GM18858 (cell line): ENCODE results near the gene MEOX1.

Source experiments
- ATAC-seq: cut with Tn5 transposase; IDR thresholded peaks from one replicate; pipeline ENCODE4 v1.9.1; 2021; ENCODE audit not compliant: unreplicated experiment

MEOX1 gene

DNA sequence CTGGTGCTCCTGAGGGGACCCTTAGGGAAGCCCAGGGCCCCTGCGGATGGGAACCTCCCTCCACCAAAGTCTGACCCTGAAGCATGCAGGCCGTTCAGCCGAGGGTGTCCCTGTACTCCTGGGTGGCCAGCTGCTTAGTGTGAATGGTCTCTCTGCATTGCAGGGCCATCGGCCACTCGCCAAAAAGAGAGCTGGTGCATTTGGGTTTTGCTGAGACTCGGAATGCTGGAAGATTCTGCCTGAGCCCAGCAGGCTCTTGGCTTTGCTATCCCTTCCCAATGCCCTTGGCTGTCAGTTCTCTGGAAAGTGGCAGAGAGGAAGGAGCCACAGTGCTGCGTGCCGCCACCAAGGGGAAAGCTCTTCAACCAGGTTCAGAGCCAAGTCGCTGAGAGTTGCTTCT lies 2.8 kb downstream of the MEOX1 start:
- ATAC-seq = no peak

DNA sequence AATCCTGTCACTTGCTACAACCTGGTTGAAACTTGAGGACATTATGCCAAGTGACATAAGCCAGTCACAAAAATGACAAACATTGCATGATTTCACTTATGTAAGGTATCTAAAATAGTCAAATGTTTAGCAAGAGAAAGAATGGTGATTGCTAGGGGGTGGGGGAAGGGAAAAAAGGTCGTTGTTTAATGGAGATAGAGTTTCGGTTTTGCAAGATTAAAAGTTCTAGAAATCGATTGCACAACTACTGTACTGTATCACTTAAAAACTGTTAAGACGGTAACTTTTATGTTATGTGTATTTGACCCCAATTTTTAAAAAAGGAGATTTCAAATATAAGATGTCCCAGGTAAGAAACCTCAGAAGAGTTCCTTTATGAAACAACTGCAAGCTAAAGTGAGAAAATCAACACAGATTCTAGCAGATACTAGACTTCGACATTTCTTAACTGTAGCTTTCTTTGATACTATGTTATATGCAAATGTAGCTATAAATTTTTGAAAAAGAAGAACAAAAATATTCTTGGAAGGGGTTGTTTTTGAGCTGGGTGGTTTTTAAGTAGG lies 5.9 kb downstream of the MEOX1 start:
- no peak for ATAC-seq

DNA sequence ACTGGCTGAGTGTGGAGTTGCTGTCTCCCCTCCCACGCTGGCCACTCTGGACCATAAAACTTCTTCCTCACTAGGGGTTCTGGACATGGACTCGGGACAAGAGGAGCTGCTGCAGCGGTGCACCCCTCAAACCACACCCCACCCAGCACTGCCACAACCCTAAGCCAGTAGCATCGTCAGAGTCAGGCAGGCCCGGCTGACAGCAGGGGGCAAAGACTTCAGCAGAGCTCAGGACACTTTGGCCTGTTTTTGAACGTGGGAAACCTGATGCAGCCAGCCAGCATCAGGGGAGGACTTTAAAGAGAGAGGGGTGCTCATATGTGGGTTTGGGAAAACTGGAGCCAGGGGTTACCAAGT lies 9.6 kb downstream of the MEOX1 start:
- no peak for ATAC-seq

DNA sequence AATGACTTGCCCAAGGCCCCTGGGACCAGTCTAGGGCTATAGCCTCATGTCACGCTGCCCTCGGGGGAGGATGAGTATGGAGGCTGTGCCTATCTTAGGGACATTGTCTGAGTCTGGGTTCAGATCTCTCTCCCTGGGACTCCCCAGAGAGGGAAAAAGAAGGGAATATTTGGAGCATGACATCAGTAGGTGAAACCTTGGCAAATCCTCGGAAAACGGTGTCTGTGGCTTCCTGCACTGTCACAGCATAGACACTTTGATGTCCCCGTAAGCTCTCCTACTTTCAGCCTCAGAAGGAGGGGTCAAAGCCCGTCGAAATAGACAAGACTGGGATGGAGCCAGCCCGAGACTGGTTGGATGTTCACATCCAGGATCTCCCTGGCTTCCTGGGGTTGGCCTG lies 11.3 kb downstream of the MEOX1 start:
- no peak for ATAC-seq

DNA sequence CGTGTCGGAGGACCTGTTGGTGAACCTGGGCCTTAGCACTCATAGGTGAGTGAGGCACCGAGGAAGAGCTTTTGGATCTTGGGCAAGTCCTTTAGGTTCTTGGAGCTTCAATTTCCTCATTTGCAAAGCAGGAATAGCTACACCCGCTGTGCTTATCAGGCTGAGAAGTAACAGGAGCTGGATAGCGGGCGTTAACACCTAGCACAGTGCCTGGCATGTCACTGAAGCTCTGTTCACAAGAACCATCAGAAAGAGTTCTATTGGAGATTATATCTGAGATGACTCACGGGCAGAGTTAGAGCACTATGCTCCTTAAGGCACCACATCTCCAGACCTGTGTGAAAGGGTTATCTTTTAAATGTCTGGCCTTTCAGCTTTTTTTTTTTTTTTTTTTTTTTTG lies 12.8 kb downstream of the MEOX1 start:
- ATAC-seq = no peak

DNA sequence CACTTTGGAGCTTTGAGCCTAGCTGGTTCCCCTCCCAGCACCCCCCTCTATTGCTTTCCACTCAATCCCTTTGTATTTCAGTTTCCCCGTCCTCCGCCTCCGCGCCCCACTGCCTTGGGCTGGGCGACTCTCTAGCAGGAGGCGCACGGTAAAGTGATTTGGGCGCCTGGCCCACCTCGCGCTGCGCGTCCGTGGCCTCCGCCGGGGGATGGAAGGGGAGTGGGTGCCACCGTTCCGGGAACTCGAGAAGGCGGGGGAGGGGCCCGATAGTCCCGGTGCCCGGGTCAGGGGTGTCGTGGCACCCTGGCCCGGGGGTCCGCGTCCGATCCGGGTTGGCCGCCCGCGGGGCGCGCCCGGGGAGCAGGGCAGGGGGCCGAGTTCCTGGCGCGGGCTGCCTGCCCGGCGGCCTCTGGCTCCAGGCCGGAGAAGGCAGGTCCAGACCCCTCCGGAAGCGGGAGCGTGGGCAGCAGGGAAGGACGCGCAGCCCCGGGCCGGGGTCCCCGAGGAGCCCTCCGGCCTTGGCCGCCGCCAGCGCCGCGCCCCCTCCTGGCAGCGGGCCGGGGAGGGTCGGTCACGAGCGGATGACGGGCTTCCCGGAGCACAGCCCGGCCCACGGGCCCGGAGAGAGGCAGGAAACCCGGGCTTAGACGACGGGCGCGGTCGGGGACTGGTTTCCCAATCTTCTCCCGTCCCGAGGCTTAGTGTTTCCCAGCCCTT lies 15.8 kb downstream of the MEOX1 start:
- ATAC-seq = no peak

DNA sequence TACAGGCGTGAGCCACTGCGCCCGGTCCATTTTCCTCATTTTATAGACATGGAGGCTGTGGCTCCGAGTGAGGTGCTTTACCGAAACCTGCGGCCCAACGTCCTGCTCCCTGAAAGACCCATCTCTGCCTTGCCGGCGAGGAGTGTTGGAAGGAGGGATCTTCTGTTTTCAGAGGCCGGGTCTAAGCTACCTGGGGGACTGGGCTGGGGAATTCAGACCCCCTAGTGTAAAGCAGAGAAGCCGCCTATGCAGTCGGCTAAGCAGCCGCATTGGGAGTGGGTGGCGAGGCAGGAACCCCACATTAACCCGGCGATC lies 16.3 kb downstream of the MEOX1 start:
- ATAC-seq = no peak

DNA sequence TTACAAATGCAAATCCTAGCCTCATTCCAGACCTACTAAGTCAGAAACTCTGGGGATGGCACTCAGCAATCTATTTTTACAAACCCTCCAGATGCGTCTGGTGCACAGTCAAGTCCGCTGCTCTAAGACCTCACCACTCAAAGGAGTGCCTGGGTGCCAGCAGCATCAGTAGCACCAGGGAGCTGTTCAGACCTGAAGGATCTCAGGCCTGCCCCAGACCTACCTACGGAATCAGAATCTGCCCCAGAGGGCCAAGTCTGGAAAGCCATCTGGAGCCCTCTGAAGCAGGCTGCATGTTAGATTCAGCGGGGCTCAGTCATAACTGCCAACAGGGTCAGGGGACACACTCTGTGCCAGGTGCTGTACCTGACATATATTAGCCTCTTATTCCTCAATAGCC lies 17.6 kb downstream of the MEOX1 start:
- no peak for ATAC-seq

DNA sequence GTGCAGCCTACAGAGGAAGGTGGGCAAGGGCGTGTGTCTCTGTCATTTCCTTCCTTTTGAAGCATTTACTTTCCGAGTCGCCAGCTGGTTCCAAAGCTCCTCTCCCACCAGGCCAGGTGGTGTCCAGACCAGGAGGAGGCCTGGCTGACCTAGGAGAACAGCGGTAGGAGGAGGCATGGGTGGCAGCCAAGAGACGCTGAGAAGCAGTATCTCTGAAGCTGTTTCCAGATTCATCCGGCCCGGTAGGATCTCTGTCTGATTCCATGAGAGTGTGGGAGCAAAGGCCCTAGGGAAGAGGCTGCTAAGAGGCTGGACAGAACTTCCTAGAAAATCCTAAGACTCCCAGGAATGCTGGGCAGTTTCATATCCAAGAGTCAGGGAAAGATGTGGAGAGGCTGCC lies 20.3 kb downstream of the MEOX1 start:
- ATAC-seq = no peak

DNA sequence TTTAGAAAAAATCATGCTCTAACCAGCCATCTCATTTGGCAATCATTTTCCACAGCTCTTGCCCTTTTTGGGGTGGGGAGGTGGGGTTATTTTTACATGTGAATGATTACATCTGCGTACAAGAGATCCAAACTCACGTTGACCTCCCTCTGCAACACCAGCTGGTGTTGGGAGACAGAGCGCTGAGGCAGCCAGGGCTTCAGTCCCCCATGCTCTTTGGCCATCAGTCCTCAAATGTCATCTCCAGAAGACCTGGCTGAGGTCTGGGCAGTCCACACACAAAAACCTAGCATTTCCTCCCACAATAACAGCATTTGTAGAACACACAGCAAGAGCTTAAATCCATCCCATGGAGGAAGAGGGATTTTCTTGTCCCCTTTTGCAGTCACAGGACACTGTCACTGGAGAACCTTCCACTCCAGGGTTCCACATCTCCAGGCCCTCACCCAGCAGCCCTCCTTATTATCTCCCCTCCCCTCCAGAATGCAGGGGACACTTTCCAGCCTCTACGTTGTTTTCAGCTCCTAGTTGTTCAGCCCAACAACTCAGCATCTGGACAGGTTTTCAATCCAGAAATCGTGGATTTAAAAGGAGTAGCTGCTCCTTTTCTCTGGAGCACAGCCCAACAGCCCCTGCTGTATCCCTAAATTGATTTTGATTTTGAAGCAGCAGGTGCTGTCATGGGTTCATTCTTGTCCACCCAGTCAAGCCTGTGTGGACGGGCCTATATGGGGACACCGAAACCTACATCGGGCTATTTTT lies 21.1 kb downstream of the MEOX1 start:
- ATAC-seq = no peak

DNA sequence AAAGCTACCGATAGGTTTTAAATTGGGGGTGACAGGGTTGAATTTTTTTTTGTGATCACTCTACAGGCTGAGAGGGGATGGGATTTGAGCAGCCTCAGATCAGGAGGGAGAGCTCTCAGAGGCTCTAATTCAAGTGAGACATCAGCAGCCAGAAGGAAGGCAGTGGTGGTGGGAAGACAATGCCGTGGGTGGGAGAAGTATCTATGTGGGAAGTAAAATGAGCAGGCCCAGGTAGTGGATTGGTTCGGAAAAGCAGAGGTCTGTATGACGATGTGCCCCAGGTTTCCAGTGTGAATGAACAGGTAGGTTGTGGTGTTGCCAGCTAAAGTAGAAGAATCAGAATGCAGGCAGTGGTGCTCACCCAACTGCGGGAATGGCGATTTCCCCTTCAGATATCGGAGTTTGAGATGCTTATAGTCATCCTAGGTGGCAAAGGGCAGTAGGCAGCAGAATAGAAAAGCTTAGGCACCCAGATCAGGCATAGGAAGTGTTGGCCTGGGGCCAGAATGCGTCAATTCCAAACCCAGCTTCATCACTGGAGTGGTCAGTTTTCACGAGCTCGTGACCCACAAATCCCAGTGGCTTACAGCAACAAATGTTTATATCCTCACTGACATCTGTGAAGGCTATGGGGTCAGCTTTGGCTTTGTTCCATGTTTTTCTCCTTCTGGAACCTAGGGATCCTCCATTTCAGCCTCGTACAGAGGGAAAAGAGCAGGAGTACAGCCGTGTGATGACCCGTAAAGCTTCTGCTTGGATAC lies 24.0 kb downstream of the MEOX1 start:
- ATAC-seq = no peak

DNA sequence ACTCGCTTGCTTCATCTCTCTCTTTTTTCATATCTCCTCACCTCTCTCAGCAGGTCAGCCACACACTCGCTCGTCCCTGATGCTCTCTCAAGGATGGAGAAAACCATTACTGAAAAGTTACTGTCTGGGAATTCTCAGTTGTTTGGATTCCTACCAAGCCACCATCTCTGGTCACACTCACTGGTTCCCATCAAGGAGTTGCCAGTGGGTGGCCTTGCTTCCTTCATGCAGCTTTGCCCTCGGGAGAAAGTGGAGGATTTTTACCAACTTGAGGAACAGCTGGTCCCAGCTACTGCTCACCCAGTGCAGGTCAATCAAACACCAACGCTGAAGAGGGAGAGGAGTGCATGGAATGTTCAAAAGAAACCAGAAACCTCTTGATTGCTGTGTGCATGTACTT lies 25.3 kb downstream of the MEOX1 start:
- ATAC-seq = no peak

DNA sequence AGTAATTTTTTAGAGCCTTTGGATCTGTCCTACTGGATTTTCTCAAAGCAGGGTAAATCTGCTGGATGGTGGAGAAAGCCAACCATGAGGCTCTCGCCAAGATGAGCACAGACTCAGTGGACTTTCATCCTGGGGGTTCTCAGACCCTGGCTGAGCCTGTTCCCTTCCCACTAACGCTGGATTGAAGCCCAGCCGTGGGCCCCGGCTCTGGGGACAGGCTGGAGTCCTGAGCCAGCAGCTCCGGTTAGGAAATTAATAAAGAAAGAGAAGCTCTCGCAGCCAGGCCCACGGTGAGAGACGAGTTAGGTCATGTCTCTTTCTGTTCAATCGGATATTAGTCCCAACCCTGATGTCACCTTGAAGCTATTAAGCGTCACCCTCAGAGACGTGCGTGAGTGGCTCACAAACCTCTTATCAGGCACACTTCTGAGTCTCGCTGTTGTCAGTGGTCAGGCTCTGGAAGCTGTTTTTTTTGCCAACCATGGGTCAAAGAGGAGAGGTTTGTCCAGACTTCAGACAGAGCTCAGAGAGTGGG lies 27.1 kb downstream of the MEOX1 start:
- ATAC-seq = no peak

DNA sequence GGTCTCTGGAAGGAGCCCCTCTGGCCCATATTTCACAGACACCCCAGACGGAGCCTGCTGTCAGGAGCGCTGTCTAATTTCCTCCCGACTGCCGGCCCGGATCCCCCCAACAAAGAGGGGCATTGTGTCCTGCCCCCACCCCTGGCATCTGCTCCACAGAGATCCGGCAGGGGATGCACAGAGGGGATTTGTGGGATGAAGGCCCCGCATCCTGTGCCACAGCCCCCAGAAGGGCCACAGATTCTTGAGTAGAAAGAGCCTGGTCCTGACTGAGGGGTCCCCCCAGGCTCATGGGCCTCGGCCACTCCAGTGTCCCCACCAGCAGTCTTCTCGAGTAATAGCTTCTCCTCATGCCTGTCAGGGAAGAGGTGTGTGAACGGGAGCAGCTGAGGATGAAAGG lies 29.5 kb downstream of the MEOX1 start:
- ATAC-seq = no peak

DNA sequence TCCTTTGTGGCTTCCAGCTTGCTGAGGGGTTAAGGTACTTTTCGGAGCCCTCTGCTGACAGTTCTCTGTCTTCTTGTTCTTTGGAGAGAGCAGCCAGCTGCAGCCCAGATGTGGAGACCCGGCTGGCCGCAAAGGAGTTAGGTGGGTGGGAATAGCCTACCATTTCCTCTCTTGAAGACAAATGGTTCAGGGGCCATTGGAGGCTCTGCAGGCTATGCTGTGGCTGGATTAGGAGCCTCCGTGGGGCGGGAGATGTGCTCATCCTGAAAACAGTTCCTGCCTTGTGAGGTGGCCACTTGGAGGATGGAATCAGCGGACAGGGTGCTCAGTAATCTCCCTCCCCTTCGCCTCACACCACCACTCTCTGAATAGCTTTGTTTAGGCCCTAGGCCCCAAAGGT lies 30.3 kb downstream of the MEOX1 start:
- no peak for ATAC-seq

DNA sequence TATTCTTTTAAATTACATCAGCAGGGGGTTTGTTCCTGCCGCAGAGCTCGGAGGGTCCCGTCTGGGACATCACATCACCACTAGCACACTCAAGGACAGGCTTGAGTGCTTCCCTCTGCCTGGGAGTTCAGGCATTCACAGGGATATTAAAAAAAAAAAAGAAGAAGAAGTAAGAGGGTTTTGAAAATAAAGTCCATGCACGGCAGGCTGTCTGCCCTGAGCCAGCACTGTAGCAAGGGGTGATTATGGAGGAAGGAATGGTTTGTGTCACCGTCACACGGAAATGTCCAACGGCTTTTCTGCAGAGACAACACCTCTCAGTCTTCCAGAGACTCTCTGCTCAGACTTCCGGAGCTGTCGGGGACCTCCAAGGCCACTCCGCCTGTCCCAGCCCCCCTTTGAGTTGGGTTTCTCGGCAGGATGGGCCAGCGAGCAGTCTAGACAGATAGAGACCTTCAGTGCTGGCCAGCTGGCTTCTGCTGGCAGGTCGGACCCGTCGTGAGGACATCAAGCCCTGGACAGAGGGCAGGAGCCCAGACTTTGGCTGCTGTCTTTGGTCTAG lies 33.6 kb downstream of the MEOX1 start:
- no peak for ATAC-seq

DNA sequence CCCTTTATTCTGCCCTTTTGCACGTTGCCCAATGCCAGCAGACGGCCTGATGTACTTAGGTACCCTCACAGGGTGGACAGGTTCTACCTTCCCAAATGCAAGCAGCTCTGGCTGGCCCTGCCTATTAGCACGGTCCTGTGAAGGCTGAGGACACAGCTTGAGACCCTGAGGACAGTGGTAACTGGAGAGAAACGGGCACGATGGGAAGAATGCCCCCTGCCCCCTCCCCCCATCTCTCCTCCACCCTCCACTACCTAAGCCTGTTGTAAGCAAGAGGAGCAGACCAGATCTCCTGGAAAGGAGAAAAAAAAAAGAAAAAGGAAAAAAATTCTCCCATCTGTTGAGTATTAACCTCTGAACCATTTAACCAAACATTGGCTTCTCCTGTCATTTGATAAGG lies 34.1 kb downstream of the MEOX1 start:
- no peak for ATAC-seq

DNA sequence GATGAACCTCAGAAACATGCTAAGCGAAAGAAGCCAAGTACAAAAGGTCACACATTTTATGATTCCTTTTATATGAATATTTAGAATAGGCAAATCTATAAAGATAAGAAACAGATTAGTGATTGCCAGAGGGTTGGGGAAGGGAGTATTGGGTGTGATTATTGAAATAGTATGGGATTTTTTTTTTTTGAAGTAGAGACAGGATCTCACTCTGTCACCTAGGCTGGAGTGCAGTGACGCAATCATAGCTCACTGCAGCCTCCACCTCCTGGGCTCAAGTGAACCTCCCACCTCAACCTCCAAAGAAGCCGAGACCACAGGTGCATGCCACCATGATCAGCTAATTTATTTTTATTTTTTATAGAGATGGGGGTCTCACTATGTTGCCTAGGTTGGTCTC lies 35.7 kb downstream of the MEOX1 start:
- no peak for ATAC-seq

DNA sequence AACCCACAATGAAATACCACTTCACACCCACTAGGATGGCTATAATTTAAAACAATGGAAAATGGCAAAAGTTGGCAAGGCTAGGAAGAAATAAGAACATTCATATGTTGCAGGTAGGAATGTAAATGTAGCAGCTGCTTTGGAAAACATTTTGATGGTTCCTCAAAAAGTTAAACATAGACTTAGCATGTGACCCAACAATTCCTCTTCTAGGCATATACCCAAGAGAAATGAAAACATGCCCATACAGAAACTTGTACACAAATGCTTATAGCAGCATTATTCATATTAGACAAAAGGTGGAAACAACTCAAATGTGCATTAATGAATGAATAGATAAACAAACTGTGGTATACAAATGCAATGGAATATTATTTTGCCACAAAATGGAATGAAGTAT lies 36.1 kb downstream of the MEOX1 start:
- ATAC-seq = no peak

DNA sequence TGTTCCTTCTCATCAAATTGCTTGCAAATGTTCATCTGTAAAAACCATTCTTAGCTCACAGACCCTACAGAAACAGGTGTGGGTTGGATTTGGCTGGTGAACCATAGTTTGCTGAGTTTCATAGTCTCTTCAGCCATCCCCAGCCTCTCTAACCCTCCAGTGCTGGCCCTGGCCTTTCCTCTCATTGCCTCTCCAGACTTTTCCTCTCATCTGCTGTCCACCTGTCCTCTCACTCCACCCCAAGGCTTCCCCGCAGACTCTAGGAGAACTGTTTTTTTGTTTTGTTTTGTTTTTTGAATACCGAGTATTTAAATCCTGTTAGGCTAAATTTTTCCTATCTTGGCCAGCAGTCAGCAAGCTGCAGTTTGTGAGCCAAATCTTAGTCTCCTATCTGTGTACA lies 41.1 kb downstream of the MEOX1 start:
- no peak for ATAC-seq

DNA sequence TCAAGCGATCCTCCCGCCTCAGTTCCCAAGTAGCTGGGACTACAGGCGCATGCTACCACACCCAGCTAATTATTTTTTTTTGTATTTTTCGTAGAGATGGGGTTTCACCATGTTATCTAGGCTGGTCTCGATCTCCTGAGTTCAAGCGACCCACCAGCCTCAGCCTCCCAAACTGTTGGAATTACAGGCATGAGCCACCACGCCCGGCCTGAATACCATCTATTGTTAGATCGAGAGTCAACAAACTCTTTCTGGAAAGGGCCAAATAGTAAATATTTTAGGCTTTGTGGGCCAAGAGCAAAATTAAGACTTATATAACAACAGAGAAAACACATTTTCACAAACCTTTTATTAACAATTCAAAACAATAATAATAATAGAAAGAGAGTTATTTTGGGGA lies 41.6 kb downstream of the MEOX1 start:
- no peak for ATAC-seq
